Activated T-helper 1 cell treated with anti-CD3 and anti-CD28 coated beads, Interleukin-12 subunit alpha, Interleukin-12 subunit beta, Interleukin-2, Interleukin-4 antibody, amounts not matched to agents 30 ng/mL and 10 ng/mL and 1 ng/mL, durations not matched to agents 14 hours and 24 hours and 36 hours (primary cell): ENCODE data around the gene CRNKL1. TPM values are rescaled to one million over a fixed set of nuclear protein-coding genes. Genes with fewer than 3 reads are reported as not detected.
A peak's percentile ranks its signal among the peaks of the same experiment; 100 is the strongest.

ENCODE experiments used
- DNase-seq: peaks from one replicate; pipeline ENCODE4 v3.0.0; 2021; ENCODE audit warnings: low spot score
- H3K27ac Mint-ChIP-seq: one replicate; pipeline ENCODE4 v1.8.0; 2021; ENCODE audit warnings: mild to moderate bottlenecking, mixed read lengths
- H3K27me3 Mint-ChIP-seq: one replicate; pipeline ENCODE4 v1.8.0; 2022; ENCODE audit warnings: mild to moderate bottlenecking, moderate library complexity, mixed read lengths; ENCODE audit not compliant: insufficient read depth
- H3K36me3 Mint-ChIP-seq: one replicate; pipeline ENCODE4 v1.8.0; 2021; ENCODE audit warnings: low read depth, mixed read lengths
- H3K4me1 Mint-ChIP-seq: one replicate; pipeline ENCODE4 v1.8.0; 2021; ENCODE audit warnings: low read depth, mixed read lengths
- H3K4me3 Mint-ChIP-seq: one replicate; pipeline ENCODE4 v1.8.0; 2021; ENCODE audit warnings: mild to moderate bottlenecking, moderate library complexity, mixed read lengths
- H3K9me3 Mint-ChIP-seq: one replicate; pipeline ENCODE4 v1.8.0; 2021; ENCODE audit warnings: mixed read lengths
- intact Hi-C: fragments of 100-400 bp; cut with micrococcal nuclease; formaldehyde crosslinking; loops from one replicate; pipeline ENCODE4 v1.15.1; 2024
- total RNA-seq: library from RNA; stranded (reverse); gene quantifications from 2 replicates; pipeline ENCODE4 v1.2.3, GENCODE V29; 2022

Gene CRNKL1
- total RNA-seq, 1 donor from 2014 or later, result 24.1 TPM

DNA sequence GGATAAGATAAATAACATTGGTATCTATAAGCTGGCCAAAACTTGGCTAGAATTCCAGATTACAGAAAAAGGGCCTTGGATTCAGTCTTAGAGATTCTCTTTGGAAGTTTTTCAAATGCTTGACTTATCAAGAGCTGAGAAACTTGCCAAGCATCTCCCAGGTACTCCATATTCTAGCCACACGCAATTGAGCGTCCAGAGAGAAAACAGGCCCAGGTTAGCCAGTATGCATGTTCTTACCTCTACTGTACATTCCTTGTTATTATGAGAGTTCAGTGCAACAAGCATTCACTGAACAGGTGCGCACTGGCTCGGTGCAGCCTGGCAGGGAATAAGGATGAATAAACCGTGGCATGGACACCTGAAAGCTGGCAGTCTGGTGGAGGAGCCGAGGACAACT lies 13.7 kb downstream of the CRNKL1 start:
- Mint-ChIP-seq H3K9me3 (no peaks in the 10 kb centered on the region), H3K4me1 (no peaks in the 10 kb centered on the region), H3K27me3 (no peaks in the 10 kb centered on the region), H3K27ac (no peak overlapping the region), H3K36me3 (peaks cover 60% of the 10 kb centered on the region), H3K4me3 (no peak overlapping the region)
- no peak for DNase-seq
- intact Hi-C loops, result no loop called here

DNA sequence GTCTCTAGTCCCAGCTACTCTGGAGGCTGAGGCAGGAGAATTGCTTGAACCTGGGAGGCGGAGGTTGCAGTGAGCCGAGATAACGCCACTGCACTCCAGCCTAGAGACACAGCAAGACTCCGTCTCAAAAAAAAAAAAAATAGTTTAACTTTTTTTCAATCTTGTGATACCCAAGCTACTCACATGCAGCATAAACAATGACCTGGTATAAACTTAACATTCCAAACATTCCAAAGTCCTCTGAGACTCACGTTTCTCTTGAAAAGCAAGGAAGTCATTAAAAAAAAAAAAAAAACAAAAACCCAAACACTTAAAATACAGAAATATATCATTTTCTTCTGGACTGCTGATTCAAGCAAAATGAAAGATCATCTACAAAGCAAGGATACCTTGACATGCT lies 14.3 kb downstream of the CRNKL1 start:
- no peak for DNase-seq
- Mint-ChIP-seq H3K27me3 (no peaks in the 10 kb centered on the region), H3K4me1 (no peaks in the 10 kb centered on the region), H3K9me3 (no peaks in the 10 kb centered on the region), H3K27ac (no peak overlapping the region), H3K4me3 (no peak overlapping the region), H3K36me3 (peaks cover 54% of the 10 kb centered on the region)
- intact Hi-C loops, result no loop called here

DNA sequence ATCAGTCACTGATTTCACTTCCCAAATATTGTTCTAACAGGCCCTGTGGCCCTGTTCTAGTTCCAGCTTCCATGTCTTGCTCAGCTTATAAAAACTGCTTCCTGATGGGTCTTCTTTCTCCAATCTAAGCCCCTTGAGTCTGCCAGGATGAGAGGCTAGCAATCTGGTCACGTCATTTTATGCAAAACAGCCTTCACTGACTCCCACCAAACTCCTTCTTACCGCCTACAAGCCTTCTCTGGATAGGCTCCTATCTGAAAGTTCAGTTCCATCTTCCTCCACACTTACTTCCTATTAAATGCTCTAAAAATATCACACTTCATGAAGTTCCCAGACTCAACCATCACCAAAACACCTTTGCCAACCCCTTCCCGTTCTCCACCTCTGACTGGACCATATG lies 15.5 kb downstream of the CRNKL1 start:
- Mint-ChIP-seq H3K4me3 (no peak overlapping the region), H3K9me3 (no peaks in the 10 kb centered on the region), H3K27me3 (no peaks in the 10 kb centered on the region), H3K4me1 (no peaks in the 10 kb centered on the region), H3K36me3 (peaks cover 49% of the 10 kb centered on the region), H3K27ac (no peak overlapping the region)
- intact Hi-C loops, result no loop called here
- no peak for DNase-seq

DNA sequence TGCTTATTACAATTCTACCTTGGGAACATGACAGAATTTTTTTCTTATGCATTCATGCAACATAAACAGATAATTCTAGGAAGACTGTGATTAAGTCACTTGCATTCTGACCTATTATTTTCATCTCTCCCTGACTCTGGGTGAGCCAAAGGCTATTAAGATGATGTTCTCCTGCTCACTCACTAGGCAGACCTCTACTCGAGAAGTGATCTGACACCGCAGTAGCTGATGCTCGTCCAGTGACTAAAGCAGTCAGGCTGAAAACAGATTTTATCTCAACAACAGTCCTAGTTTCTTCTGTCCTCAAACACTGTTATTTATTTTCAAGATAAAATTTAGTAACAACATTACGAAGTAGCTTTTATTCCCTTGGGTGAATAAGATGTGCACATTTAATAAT lies 17.8 kb downstream of the CRNKL1 start:
- H3K36me3 Mint-ChIP-seq, result peaks cover 43% of the 10 kb centered on the region
- intact Hi-C loops, result no loop called here
- no peaks in the 10 kb centered on the region for H3K27me3 Mint-ChIP-seq
- no peaks in the 10 kb centered on the region for H3K9me3 Mint-ChIP-seq
- H3K27ac Mint-ChIP-seq, result no peak overlapping the region
- no peak for DNase-seq
- no peaks in the 10 kb centered on the region for H3K4me1 Mint-ChIP-seq
- H3K4me3 Mint-ChIP-seq, result no peak overlapping the region

DNA sequence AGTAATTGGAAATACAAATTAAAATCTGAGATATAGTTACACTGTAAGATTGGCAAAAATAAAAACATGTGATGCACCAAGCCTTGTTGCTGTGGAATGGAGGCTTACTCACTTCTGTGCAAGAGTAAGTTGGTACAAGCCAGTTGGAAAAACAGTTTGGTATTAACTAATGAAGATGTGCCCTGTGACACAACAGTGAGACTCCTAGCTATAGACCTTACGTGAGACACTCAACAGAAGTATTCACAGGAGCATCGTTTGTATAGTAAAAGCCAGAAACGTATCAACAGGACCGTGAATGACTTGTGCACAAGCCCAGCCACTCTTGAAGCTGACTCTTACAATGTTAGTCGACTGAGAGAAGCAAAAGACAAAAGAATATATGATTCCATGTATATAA lies 20.5 kb downstream of the CRNKL1 start:
- H3K9me3 Mint-ChIP-seq, result no peaks in the 10 kb centered on the region
- intact Hi-C loops, result no loop called here
- no peak overlapping the region for H3K27ac Mint-ChIP-seq
- H3K27me3 Mint-ChIP-seq, result no peaks in the 10 kb centered on the region
- no peaks in the 10 kb centered on the region for H3K4me1 Mint-ChIP-seq
- H3K4me3 Mint-ChIP-seq, result no peak overlapping the region
- peaks cover 34% of the 10 kb centered on the region for H3K36me3 Mint-ChIP-seq
- DNase-seq, result no peak

GRCh38 chr20:20027284-20027683 lies 25.0 kb downstream of the CRNKL1 start:
- peaks cover 26% of the 10 kb centered on the region for H3K36me3 Mint-ChIP-seq
- intact Hi-C loops, result no loop called here
- H3K27me3 Mint-ChIP-seq, result no peaks in the 10 kb centered on the region
- H3K4me3 Mint-ChIP-seq, result no peak overlapping the region
- no peak overlapping the region for H3K27ac Mint-ChIP-seq
- no peak for DNase-seq
- peaks cover 14% of the 10 kb centered on the region for H3K4me1 Mint-ChIP-seq
- no peaks in the 10 kb centered on the region for H3K9me3 Mint-ChIP-seq

- H3K27ac Mint-ChIP-seq, result no peak overlapping the region
- DNase-seq, result no peak
- no peaks in the 10 kb centered on the region for H3K27me3 Mint-ChIP-seq
- no peaks in the 10 kb centered on the region for H3K9me3 Mint-ChIP-seq
- H3K36me3 Mint-ChIP-seq, result peaks cover 25% of the 10 kb centered on the region
- H3K4me1 Mint-ChIP-seq, result peaks cover 38% of the 10 kb centered on the region
- H3K4me3 Mint-ChIP-seq, result no peak overlapping the region
- intact Hi-C loops, result no loop called here
Measured at GRCh38 chr20:20024942-20025341, 27.3 kb downstream of the CRNKL1 start.

GRCh38 chr20:20023395-20023794 lies 28.9 kb downstream of the CRNKL1 start:
- H3K4me1 Mint-ChIP-seq, result peaks cover 47% of the 10 kb centered on the region
- no peaks in the 10 kb centered on the region for H3K9me3 Mint-ChIP-seq
- H3K27me3 Mint-ChIP-seq, result no peaks in the 10 kb centered on the region
- intact Hi-C loops, result no loop called here
- H3K27ac Mint-ChIP-seq, result no peak overlapping the region
- H3K4me3 Mint-ChIP-seq, result no peak overlapping the region
- H3K36me3 Mint-ChIP-seq, result peaks cover 22% of the 10 kb centered on the region
- no peak for DNase-seq

DNA sequence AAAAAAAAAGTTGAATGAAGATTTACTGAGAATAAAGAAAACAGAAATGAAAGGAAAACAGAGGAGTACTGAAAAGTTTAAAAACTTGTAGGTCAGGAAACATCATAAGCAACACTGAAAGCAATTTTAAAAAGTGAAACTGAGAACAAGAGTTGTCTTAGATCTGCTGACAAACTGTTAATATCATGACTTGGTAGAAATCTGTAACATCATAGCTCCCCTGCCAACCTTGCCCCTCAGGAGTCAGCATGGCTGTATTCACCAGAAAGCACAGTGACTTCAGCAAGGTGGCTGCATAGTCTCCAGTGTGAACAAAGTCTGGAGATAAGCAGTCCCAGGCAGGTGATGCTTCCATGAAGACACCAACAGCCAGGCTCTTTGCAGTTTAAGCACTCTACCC lies 29.8 kb downstream of the CRNKL1 start:
- peaks cover 23% of the 10 kb centered on the region for H3K36me3 Mint-ChIP-seq
- no peaks in the 10 kb centered on the region for H3K27me3 Mint-ChIP-seq
- H3K9me3 Mint-ChIP-seq, result no peaks in the 10 kb centered on the region
- H3K4me1 Mint-ChIP-seq, result peaks cover 54% of the 10 kb centered on the region
- H3K4me3 Mint-ChIP-seq, result peak overlapping the region; percentile 55
- peak; percentile 13 for DNase-seq
- H3K27ac Mint-ChIP-seq, result peak overlapping the region; percentile 31
- intact Hi-C loops, result no loop called here

DNA sequence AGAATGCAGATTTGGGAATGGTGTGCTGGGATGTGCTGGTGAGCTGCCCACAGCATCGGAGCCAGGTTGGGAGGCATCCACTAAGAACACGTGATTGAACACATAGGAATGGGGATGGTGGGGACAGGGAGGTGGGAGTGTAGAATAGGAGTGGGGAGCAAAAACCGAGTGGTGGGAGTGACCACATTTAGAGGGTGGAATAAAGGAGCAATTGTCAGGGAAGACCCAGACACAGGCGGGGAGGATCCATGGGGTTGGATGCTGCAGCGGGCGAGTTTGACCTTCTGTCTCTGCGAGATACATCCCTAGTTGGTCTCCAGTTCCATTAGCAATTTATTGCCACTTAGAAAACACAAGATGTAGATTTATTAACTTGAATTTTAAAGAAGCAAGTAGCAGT lies 30.4 kb downstream of the CRNKL1 start:
- Mint-ChIP-seq H3K27me3 (no peaks in the 10 kb centered on the region), H3K4me3 (peak overlapping the region; percentile 46), H3K4me1 (peaks cover 57% of the 10 kb centered on the region), H3K36me3 (peaks cover 22% of the 10 kb centered on the region), H3K9me3 (no peaks in the 10 kb centered on the region), H3K27ac (peak overlapping the region; percentile 73)
- DNase-seq, result no peak
- intact Hi-C loops, result no loop called here

DNA sequence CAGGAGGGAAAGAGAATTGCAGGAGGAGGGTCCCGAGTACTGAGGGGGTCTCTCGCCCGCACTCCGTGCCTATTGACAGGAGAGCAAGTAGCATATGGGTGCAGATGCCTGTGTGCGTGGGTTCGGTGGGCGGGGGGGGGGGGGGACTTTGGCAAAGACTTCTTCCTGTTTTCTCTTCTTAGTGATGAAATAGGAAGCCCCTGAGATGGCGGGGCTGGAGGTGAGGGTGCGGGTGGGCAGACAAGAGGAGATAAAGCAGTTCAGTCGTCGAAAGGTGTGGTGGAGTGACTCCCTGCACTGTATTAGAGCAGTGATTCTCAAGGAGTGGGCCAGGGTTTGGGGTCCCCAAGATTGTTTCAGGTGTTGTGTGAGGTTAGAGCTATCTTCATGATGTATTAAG lies 31.4 kb downstream of the CRNKL1 start:
- no peaks in the 10 kb centered on the region for H3K9me3 Mint-ChIP-seq
- no peak for DNase-seq
- H3K4me3 Mint-ChIP-seq, result no peak overlapping the region
- H3K27ac Mint-ChIP-seq, result peak overlapping the region; percentile 49
- no peaks in the 10 kb centered on the region for H3K27me3 Mint-ChIP-seq
- H3K4me1 Mint-ChIP-seq, result peaks cover 59% of the 10 kb centered on the region
- peaks cover 20% of the 10 kb centered on the region for H3K36me3 Mint-ChIP-seq
- intact Hi-C loops, result no loop called here

GRCh38 chr20:20019123-20019522 lies 33.1 kb downstream of the CRNKL1 start:
- peak overlapping the region; percentile 90 for H3K4me3 Mint-ChIP-seq
- peaks cover 54% of the 10 kb centered on the region for H3K4me1 Mint-ChIP-seq
- H3K27ac Mint-ChIP-seq, result no peak overlapping the region
- DNase-seq, result no peak
- intact Hi-C loops, result loop anchor here (10.0 kb wide), 3 partner anchors 476 to 1884 kb away; partner anchors contain the start of genes KAT14 and PET117
- peaks cover 14% of the 10 kb centered on the region for H3K36me3 Mint-ChIP-seq
- H3K9me3 Mint-ChIP-seq, result no peaks in the 10 kb centered on the region
- H3K27me3 Mint-ChIP-seq, result no peaks in the 10 kb centered on the region

DNA sequence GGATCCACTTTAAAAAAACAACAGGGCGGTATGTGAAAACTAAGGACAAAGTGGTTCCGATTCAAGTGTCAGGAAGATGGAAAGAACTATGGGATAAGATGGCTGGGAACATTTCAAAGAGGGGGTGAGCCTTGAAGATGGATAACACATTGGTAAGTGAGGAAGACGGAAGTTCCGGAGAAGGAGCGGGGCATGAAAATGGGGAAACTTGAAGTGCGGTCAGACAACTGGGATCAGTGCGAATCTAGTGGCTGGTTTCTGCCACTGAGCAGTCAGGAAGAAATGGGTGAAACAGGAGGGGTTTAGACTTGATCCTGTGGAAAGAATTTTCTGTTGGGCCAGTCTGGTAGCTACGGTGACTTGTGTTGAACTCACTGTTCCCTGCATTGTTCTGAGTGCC lies 33.9 kb downstream of the CRNKL1 start:
- intact Hi-C loops, result loop anchor here (10.0 kb wide), 3 partner anchors 476 to 1884 kb away; partner anchors contain the start of genes KAT14 and PET117
- DNase-seq, result no peak
- Mint-ChIP-seq H3K27me3 (no peaks in the 10 kb centered on the region), H3K4me3 (peak overlapping the region; percentile 90), H3K36me3 (peaks cover 12% of the 10 kb centered on the region), H3K27ac (peak overlapping the region; percentile 86), H3K9me3 (no peaks in the 10 kb centered on the region), H3K4me1 (peaks cover 50% of the 10 kb centered on the region)

GRCh38 chr20:20017844-20018185 lies 34.5 kb downstream of the CRNKL1 start:
- H3K4me3 Mint-ChIP-seq, result peak overlapping the region; percentile 90
- no peaks in the 10 kb centered on the region for H3K27me3 Mint-ChIP-seq
- peaks cover 50% of the 10 kb centered on the region for H3K4me1 Mint-ChIP-seq

More at GRCh38 chr20:20017844-20018185, 34.5 kb downstream of the CRNKL1 start:
- intact Hi-C loops, result loop anchor here (1.0 to 10.0 kb wide), 5 partner anchors 34 to 1883 kb away; partner anchors contain the start of genes CFAP61, CRNKL1, KAT14 and PET117
- no peak for DNase-seq
- Mint-ChIP-seq H3K9me3 (no peaks in the 10 kb centered on the region), H3K36me3 (peaks cover 12% of the 10 kb centered on the region), H3K27ac (peak overlapping the region; percentile 86)
